Mesenchymal stem cell (in vitro differentiated cells and primary cell): ENCODE measurements around the gene CCDC85C.

Experiments
- DNase-seq: peaks from one replicate; pipeline ENCODE4 v3.0.0-alpha.2; 2013
- H2AFZ ChIP-seq: one replicate; pipeline ENCODE4 v1.6.1; 2013; ENCODE audit warnings: low read depth, mild to moderate bottlenecking, control low read depth, inconsistent platforms, low read length, moderate library complexity
- H2AK5ac ChIP-seq: 2 replicates; pipeline ENCODE4 v1.6.1; 2013; ENCODE audit warnings: low read length, moderate library complexity, mild to moderate bottlenecking, inconsistent platforms; ENCODE audit not compliant: severe bottlenecking
- H2BK120ac ChIP-seq: one replicate; pipeline ENCODE4 v1.6.1; 2013; ENCODE audit warnings: low read depth, mild to moderate bottlenecking, inconsistent platforms, low read length, moderate library complexity
- H2BK12ac ChIP-seq, 2 experiments: one replicate each; pipeline ENCODE4 v1.6.1; 2013; ENCODE audit warnings: inconsistent platforms in 2 of 2, low read length in 2 of 2, mild to moderate bottlenecking in 2 of 2, moderate library complexity in 2 of 2, control low read depth in 1 of 2
- H2BK15ac ChIP-seq: one replicate; pipeline ENCODE4 v1.6.1; 2013; ENCODE audit warnings: mild to moderate bottlenecking, low read depth, inconsistent platforms; ENCODE audit not compliant: poor library complexity, severe bottlenecking
- H2BK5ac ChIP-seq: 2 replicates; pipeline ENCODE4 v1.6.1; 2013; ENCODE audit warnings: low read depth, mild to moderate bottlenecking, low read length, control low read depth, inconsistent platforms; ENCODE audit not compliant: poor library complexity, severe bottlenecking
- H3K14ac ChIP-seq, 2 experiments: one replicate each; pipeline ENCODE4 v1.6.1; 2013; ENCODE audit warnings: inconsistent platforms in 2 of 2, low read length in 2 of 2, control low read depth in 1 of 2, mild to moderate bottlenecking in 1 of 2, moderate library complexity in 1 of 2
- H3K18ac ChIP-seq, 2 experiments: one replicate each; pipeline ENCODE4 v1.6.1; 2013; ENCODE audit warnings: inconsistent platforms in 2 of 2, low read length in 2 of 2, control low read depth in 1 of 2, low read depth in 1 of 2, mild to moderate bottlenecking in 1 of 2
- H3K23ac ChIP-seq, 2 experiments: one replicate each; pipeline ENCODE4 v1.6.1; 2013; ENCODE audit warnings: inconsistent platforms in 2 of 2, low read length in 2 of 2, mild to moderate bottlenecking in 2 of 2, moderate library complexity in 2 of 2, control low read depth in 1 of 2
- H3K27ac ChIP-seq: 2 replicates; pipeline ENCODE4 v1.5.1; 2013; ENCODE audit warnings: mild to moderate bottlenecking, moderate library complexity, low read length, control low read depth, inconsistent platforms; ENCODE audit not compliant: poor library complexity, severe bottlenecking
- H3K27me3 ChIP-seq, 2 experiments: 2 replicates each; pipeline versions ENCODE4 v1.6.1 to v1.7.0; 2013; ENCODE audit warnings: low read length in 2 of 2, mild to moderate bottlenecking in 2 of 2, moderate library complexity in 2 of 2, control low read depth in 1 of 2, inconsistent platforms in 1 of 2; ENCODE audit not compliant: control insufficient read depth in 1 of 2, insufficient read depth in 1 of 2
- H3K36me3 ChIP-seq, 2 experiments: 2 replicates each; pipeline versions ENCODE4 v1.6.1 to v1.7.0; 2013; ENCODE audit warnings: low read length in 2 of 2, control low read depth in 1 of 2, inconsistent platforms in 1 of 2, low read depth in 1 of 2, mild to moderate bottlenecking in 1 of 2; ENCODE audit not compliant: insufficient read depth in 2 of 2, control insufficient read depth in 1 of 2
- H3K4ac ChIP-seq, 2 experiments: one replicate each; pipeline ENCODE4 v1.6.1; 2013; ENCODE audit warnings: inconsistent platforms in 2 of 2, low read length in 2 of 2, mild to moderate bottlenecking in 2 of 2, moderate library complexity in 2 of 2, control low read depth in 1 of 2, low read depth in 1 of 2
- H3K4me1 ChIP-seq: 2 replicates; pipeline ENCODE4 v1.6.1; 2013; ENCODE audit warnings: low read depth, low read length, control low read depth; ENCODE audit not compliant: control insufficient read depth, insufficient read depth
- H3K4me2 ChIP-seq: 2 replicates; pipeline ENCODE4 v1.6.1; 2013; ENCODE audit warnings: low read length, mild to moderate bottlenecking, inconsistent platforms; ENCODE audit not compliant: poor library complexity, severe bottlenecking
- H3K4me3 ChIP-seq, 2 experiments: 2 replicates each; pipeline versions ENCODE4 v1.5.1 to v1.7.0; 2013; ENCODE audit warnings: low read length in 2 of 2, mild to moderate bottlenecking in 2 of 2, control low read depth in 1 of 2, low read depth in 1 of 2; ENCODE audit not compliant: insufficient read depth in 1 of 2
- H3K79me1 ChIP-seq: replicated peaks from 2 replicates; pipeline ENCODE4 v1.6.1; 2013; ENCODE audit warnings: mild to moderate bottlenecking, control low read depth, low read length, inconsistent platforms; ENCODE audit not compliant: poor library complexity, severe bottlenecking
- H3K9ac ChIP-seq: 2 replicates; pipeline ENCODE4 v1.7.0; 2013; ENCODE audit warnings: mild to moderate bottlenecking, low read length, moderate library complexity
- H3K9me3 ChIP-seq: 2 replicates; pipeline ENCODE4 v1.7.0; 2013; ENCODE audit warnings: mild to moderate bottlenecking, low read length; ENCODE audit not compliant: control insufficient read depth
- H4K8ac ChIP-seq: one replicate; pipeline ENCODE4 v1.6.1; 2013; ENCODE audit warnings: inconsistent platforms, mild to moderate bottlenecking, low read length, moderate library complexity
- H4K91ac ChIP-seq: one replicate; pipeline ENCODE4 v1.6.1; 2013; ENCODE audit warnings: mild to moderate bottlenecking, low read length, inconsistent platforms
- WGBS: methylation state at CpG from one replicate; pipeline ENCODE4 v1.1.7; 2013; ENCODE audit warnings: mixed read lengths; 5-methylcytosine and 5-hydroxymethylcytosine counted together

The CCDC85C gene

GRCh38 chr14:99507860-99508640 is 96.0 kb downstream of the CCDC85C start:
- Histone ChIP-seq H3K79me1 (peaks cover 18% of the 10 kb centered on the region), H3K36me3 (peaks cover 70 to 79% of the 10 kb centered on the region in 2 experiments), H3K18ac (no peak overlapping the region), H3K27me3 (no peaks in the 10 kb centered on the region), H2BK15ac (no peak overlapping the region), H2BK12ac (no peak overlapping the region), H4K8ac (no peak overlapping the region), H2AFZ (no peak overlapping the region), H2BK120ac (no peak overlapping the region), H3K4me1 (peaks cover 6% of the 10 kb centered on the region), H3K9me3 (no peaks in the 10 kb centered on the region), H3K14ac (no peak overlapping the region), H3K23ac (no peak overlapping the region), H4K91ac (no peak overlapping the region), H3K4me2 (no peak overlapping the region), H3K27ac (no peak overlapping the region), H2AK5ac (no peak overlapping the region), H3K4me3 (no peak overlapping the region), H3K9ac (no peak overlapping the region), H2BK5ac (no peak overlapping the region), H3K4ac (no peak overlapping the region)
- WGBS: 97% methylated on average over 13 of the region's 13 CpGs
- DNase-seq: no peak

GRCh38 chr14:99506276-99506675 is 97.7 kb downstream of the CCDC85C start:
- no peak for DNase-seq
- no peak overlapping the region for H3K4ac ChIP-seq
- H2AK5ac ChIP-seq: no peak overlapping the region
- WGBS: 96% methylated on average over 6 of the region's 6 CpGs
- H3K9ac ChIP-seq: no peak overlapping the region
- H2BK12ac ChIP-seq: no peak overlapping the region
- H3K36me3 ChIP-seq: peaks cover 79 to 82% of the 10 kb centered on the region in 2 experiments
- no peaks in the 10 kb centered on the region for H3K9me3 ChIP-seq
- H3K4me2 ChIP-seq: no peak overlapping the region
- H2AFZ ChIP-seq: no peak overlapping the region
- no peak overlapping the region for H3K14ac ChIP-seq
- H4K8ac ChIP-seq: no peak overlapping the region
- H3K23ac ChIP-seq: no peak overlapping the region
- no peak overlapping the region for H3K18ac ChIP-seq
- H3K79me1 ChIP-seq: peaks cover 19% of the 10 kb centered on the region
- H3K4me3 ChIP-seq: no peak overlapping the region
- no peak overlapping the region for H2BK15ac ChIP-seq
- H2BK5ac ChIP-seq: no peak overlapping the region
- peaks cover 1% of the 10 kb centered on the region for H3K4me1 ChIP-seq
- no peak overlapping the region for H4K91ac ChIP-seq
- no peak overlapping the region for H3K27ac ChIP-seq
- no peaks in the 10 kb centered on the region for H3K27me3 ChIP-seq
- no peak overlapping the region for H2BK120ac ChIP-seq

GRCh38 chr14:99505089-99505488 is 98.9 kb downstream of the CCDC85C start:
- H3K36me3 ChIP-seq: peaks cover 78 to 94% of the 10 kb centered on the region in 2 experiments
- no peak overlapping the region for H3K4me3 ChIP-seq
- H3K23ac ChIP-seq: no peak overlapping the region
- H3K4ac ChIP-seq: no peak overlapping the region
- no peak overlapping the region for H4K8ac ChIP-seq
- H2BK5ac ChIP-seq: no peak overlapping the region
- no peak overlapping the region for H2BK120ac ChIP-seq
- H2AFZ ChIP-seq: no peak overlapping the region
- H3K4me1 ChIP-seq: peaks cover 1% of the 10 kb centered on the region
- H3K79me1 ChIP-seq: peaks cover 22% of the 10 kb centered on the region
- no peak overlapping the region for H2BK12ac ChIP-seq
- H2AK5ac ChIP-seq: no peak overlapping the region
- no peak overlapping the region for H3K27ac ChIP-seq
- no peak overlapping the region for H3K9ac ChIP-seq
- 99% methylated on average over 4 of the region's 5 CpGs for WGBS
- no peak overlapping the region for H3K4me2 ChIP-seq
- no peak overlapping the region for H3K18ac ChIP-seq
- no peak overlapping the region for H2BK15ac ChIP-seq
- no peaks in the 10 kb centered on the region for H3K9me3 ChIP-seq
- H4K91ac ChIP-seq: no peak overlapping the region
- no peak for DNase-seq
- no peak overlapping the region for H3K14ac ChIP-seq
- H3K27me3 ChIP-seq: no peaks in the 10 kb centered on the region

- Histone ChIP-seq H2BK120ac (no peak overlapping the region), H2BK15ac (no peak overlapping the region), H3K27me3 (no peaks in the 10 kb centered on the region), H3K36me3 (peaks cover 68 to 96% of the 10 kb centered on the region in 2 experiments), H3K4ac (no peak overlapping the region), H2BK5ac (no peak overlapping the region), H3K79me1 (peaks cover 25% of the 10 kb centered on the region), H3K27ac (no peak overlapping the region), H3K4me1 (no peaks in the 10 kb centered on the region), H3K23ac (no peak overlapping the region), H3K18ac (no peak overlapping the region), H4K8ac (no peak overlapping the region), H3K4me3 (no peak overlapping the region), H2AK5ac (no peak overlapping the region), H2BK12ac (no peak overlapping the region), H3K4me2 (no peak overlapping the region), H2AFZ (no peak overlapping the region), H4K91ac (no peak overlapping the region), H3K9me3 (no peaks in the 10 kb centered on the region), H3K9ac (no peak overlapping the region), H3K14ac (no peak overlapping the region)
- 92% methylated on average over 4 of the region's 4 CpGs for WGBS
- DNase-seq: no peak
Observed at GRCh38 chr14:99503848-99504453, 100.1 kb downstream of the CCDC85C start.
